Stomach (tissue), 9 donors: ENCODE measurements around the gene TLL1. TPM values are rescaled to one million over a fixed set of nuclear protein-coding genes. Genes with fewer than 3 reads are reported as not detected.

ENCODE experiments used
- DNase-seq, 2 donors: peaks; one replicate each; pipeline versions ENCODE4 v3.0.0 to v3.0.0-alpha.2; 2013 to 2019
- H3K27ac ChIP-seq, 5 donors: fragments of 200-600 bp in 4 of 5; sonication (generic) in 4 of 5; one replicate each; pipeline ENCODE4 v1.5.1; 2013 to 2019; ENCODE audit warnings: mild to moderate bottlenecking in 1 of 5, moderate library complexity in 1 of 5
- H3K27me3 ChIP-seq, 3 donors: fragments of 200-600 bp; sonication (generic); one replicate each; pipeline ENCODE4 v1.5.1; 2017 to 2019; ENCODE audit warnings: mixed run types in 1 of 3
- H3K36me3 ChIP-seq, 4 donors: fragments of 200-600 bp; sonication (generic); 1 replicate in 3 of 4; 2 replicates in 1 of 4; pipeline ENCODE4 v1.5.1; 2016 to 2019
- H3K4me1 ChIP-seq, 4 donors: fragments of 200-600 bp; sonication (generic); one replicate each; pipeline ENCODE4 v1.5.1; 2016 to 2019
- H3K4me3 ChIP-seq, 4 donors: fragments of 200-600 bp; sonication (generic) in 3 of 4; one replicate each; pipeline ENCODE4 v1.5.1; 2016 to 2019; ENCODE audit warnings: mild to moderate bottlenecking in 1 of 4
- H3K9me3 ChIP-seq, 4 donors: fragments of 200-600 bp; sonication (generic); one replicate each; pipeline ENCODE4 v1.5.1; 2016 to 2019
- CTCF ChIP-seq, 7 experiments: fragments of 450-650 bp in 4 of 7; fragments of 200-600 bp in 3 of 7; sonication (generic) in 3 of 7; IDR thresholded peaks; one replicate each; pipeline ENCODE4 v1.5.1; 2016 to 2019; ENCODE audit warnings: antibody characterized with exemption in 7 of 7, control low read depth in 2 of 7, mild to moderate bottlenecking in 1 of 7
- EP300 ChIP-seq: sonication (generic); formaldehyde crosslinking; IDR thresholded peaks from one replicate; pipeline ENCODE4 v1.6.1; 2017; ENCODE audit warnings: antibody characterized with exemption
- POLR2A ChIP-seq, 4 donors: fragments of 450-650 bp; IDR thresholded peaks; one replicate each; pipeline ENCODE4 v1.6.1; 2016; ENCODE audit warnings: antibody characterized with exemption in 4 of 4, control low read depth in 2 of 4, mild to moderate bottlenecking in 1 of 4, moderate library complexity in 1 of 4
- POLR2AphosphoS5 ChIP-seq, 3 donors: sonication (generic); formaldehyde crosslinking; IDR thresholded peaks; one replicate each; pipeline ENCODE4 v1.6.1; 2016; ENCODE audit warnings: antibody characterized with exemption in 3 of 3
- WGBS, 5 donors: extraction: QIAGEN DNeasy Blood & Tissue Kit in 3 of 5; methylation state at CpG; one replicate each; pipeline versions ENCODE4 v1.1.5 to v1.1.7; 2013 to 2018; 5-methylcytosine and 5-hydroxymethylcytosine counted together
- intact Hi-C: fragments of 100-400 bp; cut with DNase I; formaldehyde crosslinking; loops from one replicate; pipeline ENCODE4 v1.15.1; 2023; ENCODE audit warnings: low total_unique reads
- polyA plus RNA-seq, 3 donors: library from polyadenylated mRNA; stranded (reverse); fragments of 200-250 nt; gene quantifications; one replicate each; pipeline ENCODE4 v1.2.3, GENCODE V29; 2013
- total RNA-seq, 5 donors: library from RNA; depleted of rRNA; stranded (reverse); fragments of >200 nt; gene quantifications; one replicate each; pipeline versions ENCODE4 v1.1.0 to v1.2.3, GENCODE V29; 2014 to 2016
- donor health status: healthy with polysubstance abuse.
- donor health status: Bipolar disorder and iron deficiency.
- donor health status: healthy.

Gene TLL1
- total and polyA plus RNA-seq, 8 donors = under 0.01 to 27.5 (median 0.28) TPM; not detected in 1

DNA sequence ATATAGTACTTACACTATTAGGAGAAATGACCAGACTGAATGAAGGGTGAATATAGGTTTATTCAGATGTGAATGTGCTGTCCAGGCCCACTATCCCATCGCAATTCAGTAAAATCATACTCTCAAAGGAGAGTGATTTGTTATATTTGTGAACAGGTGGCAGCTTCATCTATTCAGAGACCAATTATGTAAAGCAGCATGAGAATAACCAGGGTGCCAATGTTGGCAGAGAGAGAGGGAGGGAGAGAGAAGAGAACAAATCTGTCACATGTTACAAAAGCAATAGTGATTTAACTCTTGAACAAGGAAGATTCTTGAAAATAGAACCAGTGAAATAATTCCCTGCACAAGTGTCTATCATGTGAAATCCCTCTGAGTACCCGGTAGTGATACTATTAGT lies 38.9 kb upstream of the TLL1 start:
- Histone ChIP-seq H3K36me3 (no peaks in the 10 kb centered on the region), H3K27ac (no peak overlapping the region), H3K4me1 (no peaks in the 10 kb centered on the region), H3K9me3 (no peaks in the 10 kb centered on the region), H3K27me3 (no peaks in the 10 kb centered on the region), H3K4me3 (no peak overlapping the region)
- intact Hi-C loops = no loop called here
- 91 to 96% (median 95%) methylated on average over 2 of the region's 2 CpGs for whole genome bisulfite sequencing, 5 donors
- TF ChIP-seq POLR2A (IDR thresholded peaks at IDR 0.05) (no peak), EP300 (no peak), POLR2AphosphoS5 (IDR thresholded peaks at IDR 0.05) (no peak), CTCF (IDR thresholded peaks at IDR 0.05) (no peak)
- no peak for DNase-seq

- DNase-seq = peak in 1 of 2 donors; percentile 30
- WGBS, 5 donors = 76 to 95% (median 87%) methylated on average over 1 of the region's 1 CpG
- H3K27me3 ChIP-seq = no peaks in the 10 kb centered on the region
- H3K4me3 ChIP-seq = no peak overlapping the region
- H3K4me1 ChIP-seq = no peaks in the 10 kb centered on the region
- no peak overlapping the region for H3K27ac ChIP-seq
- H3K9me3 ChIP-seq = no peaks in the 10 kb centered on the region
- H3K36me3 ChIP-seq = no peaks in the 10 kb centered on the region
- TF ChIP-seq POLR2AphosphoS5 (IDR thresholded peaks at IDR 0.05) = no peak
- no peak for TF ChIP-seq POLR2A (IDR thresholded peaks at IDR 0.05)
- no peak for TF ChIP-seq CTCF (IDR thresholded peaks at IDR 0.05)
- no peak for TF ChIP-seq EP300
- intact Hi-C loops = no loop called here
Observed at GRCh38 chr4:165838575-165838974, 34.5 kb upstream of the TLL1 start.

GRCh38 chr4:165839615-165840333 lies 33.3 kb upstream of the TLL1 start:
- Histone ChIP-seq H3K4me3 (no peak overlapping the region), H3K27me3 (no peaks in the 10 kb centered on the region), H3K9me3 (no peaks in the 10 kb centered on the region), H3K27ac (peak overlapping the region in 1 of 5 donors; percentile 51), H3K4me1 (no peaks in the 10 kb centered on the region), H3K36me3 (no peaks in the 10 kb centered on the region)
- no peak for TF ChIP-seq POLR2AphosphoS5 (IDR thresholded peaks at IDR 0.05)
- no peak for TF ChIP-seq CTCF (IDR thresholded peaks at IDR 0.05)
- no peak for TF ChIP-seq EP300
- WGBS, 5 donors = 65 to 68% (median 68%) methylated on average over 5 of the region's 5 CpGs
- no peak for DNase-seq
- intact Hi-C loops = no loop called here

- H3K4me1 ChIP-seq = no peaks in the 10 kb centered on the region
- H3K27me3 ChIP-seq = no peaks in the 10 kb centered on the region
- H3K4me3 ChIP-seq = no peak overlapping the region
- H3K36me3 ChIP-seq = no peaks in the 10 kb centered on the region
- no peak for TF ChIP-seq POLR2A (IDR thresholded peaks at IDR 0.05)
- no peak for TF ChIP-seq EP300
- TF ChIP-seq CTCF (IDR thresholded peaks at IDR 0.05) = no peak
- no peak for TF ChIP-seq POLR2AphosphoS5 (IDR thresholded peaks at IDR 0.05)
- no peak overlapping the region for H3K27ac ChIP-seq
- intact Hi-C loops = no loop called here
- no peaks in the 10 kb centered on the region for H3K9me3 ChIP-seq
- no peak for DNase-seq
Observed at GRCh38 chr4:165842684-165843083, 30.4 kb upstream of the TLL1 start.
